GM12864 (cell line): Measurements from ENCODE around the gene HCK.

Experiments
- DNase-seq: peaks from one replicate; pipeline ENCODE4 v3.0.0-alpha.2; 2011; ENCODE audit warnings: low read depth
- H3K4me3 ChIP-seq: 2 replicates; pipeline ENCODE4 v1.5.1; 2011; ENCODE audit warnings: mild to moderate bottlenecking, low read depth, low read length, control low read depth
- CTCF ChIP-seq: IDR thresholded peaks from 2 replicates; pipeline ENCODE4 v1.5.1; 2011; ENCODE audit warnings: low read depth, mild to moderate bottlenecking, moderate library complexity, low read length, control low read depth, inconsistent platforms; ENCODE audit errors: missing control alignments

Gene HCK

GRCh38 chr20:32124916-32125454 lies 72.9 kb downstream of the HCK start:
- no peak for DNase-seq
- no peak for TF ChIP-seq CTCF
- no peak overlapping the region for H3K4me3 ChIP-seq

GRCh38 chr20:32125506-32125905 lies 73.5 kb downstream of the HCK start:
- DNase-seq = no peak
- no peak for TF ChIP-seq CTCF
- no peak overlapping the region for H3K4me3 ChIP-seq

GRCh38 chr20:32126919-32127318 lies 74.9 kb downstream of the HCK start:
- H3K4me3 ChIP-seq = no peak overlapping the region
- no peak for TF ChIP-seq CTCF
- DNase-seq = no peak

DNA sequence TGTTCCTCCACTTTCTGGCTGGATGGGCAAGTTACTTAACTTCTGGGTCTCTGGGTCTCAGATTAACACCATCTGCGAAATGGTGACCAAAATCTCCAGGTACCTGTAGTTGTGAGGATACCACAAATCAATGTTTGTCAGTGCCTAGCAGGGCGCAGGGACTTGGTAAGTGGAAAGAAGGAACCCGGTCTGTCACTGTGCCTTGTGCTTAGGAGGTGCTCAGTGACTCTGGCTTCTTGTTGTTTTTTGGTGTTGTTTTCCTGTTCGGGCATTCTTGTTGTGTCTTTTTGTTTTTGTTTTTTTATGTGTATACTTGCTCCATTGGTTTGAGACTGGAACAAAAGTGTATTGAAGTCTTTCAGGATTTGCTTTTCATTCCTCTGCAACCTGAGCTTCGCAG lies 75.3 kb downstream of the HCK start:
- no peak overlapping the region for H3K4me3 ChIP-seq
- no peak for DNase-seq
- TF ChIP-seq CTCF = no peak

- no peak overlapping the region for H3K4me3 ChIP-seq
- TF ChIP-seq CTCF = no peak
- no peak for DNase-seq
Measured at GRCh38 chr20:32128167-32128566, 76.1 kb downstream of the HCK start.

DNA sequence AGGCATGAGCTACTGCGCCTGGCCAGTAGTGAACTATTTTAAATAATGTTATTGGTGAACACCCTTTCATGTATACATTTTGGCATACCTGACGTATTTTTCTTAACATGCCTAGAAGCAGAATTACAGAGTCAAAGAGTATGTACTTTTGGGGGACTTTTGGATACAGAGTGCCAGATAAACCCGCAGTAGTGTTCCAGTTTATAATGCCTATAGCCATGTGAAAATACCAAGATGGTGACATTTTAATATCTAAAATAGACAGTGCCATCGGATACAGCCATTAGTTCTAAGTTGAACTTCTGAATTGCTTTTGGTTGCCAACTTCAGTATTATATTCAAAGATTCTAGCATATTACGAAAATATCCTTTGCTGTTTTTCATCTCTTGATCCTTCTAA lies 77.8 kb downstream of the HCK start:
- DNase-seq = no peak
- no peak for TF ChIP-seq CTCF
- H3K4me3 ChIP-seq = no peak overlapping the region

DNA sequence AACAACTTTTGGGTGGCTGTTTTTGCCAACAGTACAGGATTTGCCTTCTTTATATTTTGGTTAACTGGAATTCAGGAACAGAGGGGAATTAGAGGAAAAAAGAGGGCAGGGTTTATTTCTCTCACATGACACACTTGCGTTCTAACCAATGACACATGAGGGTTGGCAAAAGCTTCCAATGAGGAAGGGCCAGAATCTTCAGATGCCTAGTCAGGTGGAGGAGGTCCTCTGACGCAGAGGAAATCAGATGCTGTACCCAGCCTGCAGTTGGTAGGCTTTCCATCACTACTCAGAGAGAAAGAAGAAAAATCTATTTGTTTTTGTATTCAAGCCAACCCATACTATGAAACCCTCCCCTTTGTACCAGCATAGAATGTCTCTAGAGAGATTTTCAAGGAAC lies 78.3 kb downstream of the HCK start:
- no peak for TF ChIP-seq CTCF
- H3K4me3 ChIP-seq = no peak overlapping the region
- no peak for DNase-seq
